ENCODE measurements around the gene AK3.
"Not testable (repeated sequence)": the region's sequence is repeated elsewhere in the genome, so short reads cannot be mapped to it uniquely, and the experiment has no call there.

DNA sequence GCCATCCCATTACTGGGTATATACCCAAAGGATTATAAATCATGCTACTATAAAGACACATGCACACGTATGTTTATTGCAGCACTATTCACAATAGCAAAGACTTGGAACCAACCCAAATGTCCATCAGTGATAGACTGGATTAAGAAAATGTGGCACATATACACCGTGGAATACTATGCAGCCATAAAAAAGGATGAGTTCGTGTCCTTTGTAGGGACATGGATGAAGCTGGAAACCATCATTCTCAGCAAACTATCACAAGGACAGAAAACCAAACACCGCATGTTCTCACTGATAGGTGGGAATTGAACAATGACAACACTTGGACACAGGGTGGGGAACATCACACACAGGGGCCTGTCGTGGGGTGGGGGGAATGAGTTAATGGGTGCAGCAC, 80.3 kb downstream of the AK3 start:
- TF ChIP-seq, protein P1, sequence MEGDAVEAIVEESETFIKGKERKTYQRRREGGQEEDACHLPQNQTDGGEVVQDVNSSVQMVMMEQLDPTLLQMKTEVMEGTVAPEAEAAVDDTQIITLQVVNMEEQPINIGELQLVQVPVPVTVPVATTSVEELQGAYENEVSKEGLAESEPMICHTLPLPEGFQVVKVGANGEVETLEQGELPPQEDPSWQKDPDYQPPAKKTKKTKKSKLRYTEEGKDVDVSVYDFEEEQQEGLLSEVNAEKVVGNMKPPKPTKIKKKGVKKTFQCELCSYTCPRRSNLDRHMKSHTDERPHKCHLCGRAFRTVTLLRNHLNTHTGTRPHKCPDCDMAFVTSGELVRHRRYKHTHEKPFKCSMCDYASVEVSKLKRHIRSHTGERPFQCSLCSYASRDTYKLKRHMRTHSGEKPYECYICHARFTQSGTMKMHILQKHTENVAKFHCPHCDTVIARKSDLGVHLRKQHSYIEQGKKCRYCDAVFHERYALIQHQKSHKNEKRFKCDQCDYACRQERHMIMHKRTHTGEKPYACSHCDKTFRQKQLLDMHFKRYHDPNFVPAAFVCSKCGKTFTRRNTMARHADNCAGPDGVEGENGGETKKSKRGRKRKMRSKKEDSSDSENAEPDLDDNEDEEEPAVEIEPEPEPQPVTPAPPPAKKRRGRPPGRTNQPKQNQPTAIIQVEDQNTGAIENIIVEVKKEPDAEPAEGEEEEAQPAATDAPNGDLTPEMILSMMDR (conservative IDR thresholded peaks at IDR 0.05 in 1 of 2, IDR thresholded peaks at IDR 0.05 in 1 of 2; ENCODE audit: low read depth in 1 of 2, low read length in 2 of 2) = not testable (repeated sequence)
- TF ChIP-seq EZH2 (IDR thresholded peaks at IDR 0.05; ENCODE audit: low read length, missing control alignments) = not testable (repeated sequence)
